ENCODE results near the gene SYT14.

The SYT14 gene

GRCh38 chr1:210117681-210118170 is 179.7 kb downstream of the SYT14 start:
- H3K27ac ChIP-seq: no peak overlapping the region

GRCh38 chr1:210123383-210123782 is 185.4 kb downstream of the SYT14 start:
- no peak for TF ChIP-seq CTCF (conservative IDR thresholded peaks at IDR 0.05)
- no peak overlapping the region for H3K27ac ChIP-seq

More at GRCh38 chr1:210117681-210118170, 179.7 kb downstream of the SYT14 start:
- no peak for TF ChIP-seq CTCF (conservative IDR thresholded peaks at IDR 0.05)

- H3K27ac ChIP-seq: no peak overlapping the region
- TF ChIP-seq CTCF (conservative IDR thresholded peaks at IDR 0.05): no peak
Measured at GRCh38 chr1:210123924-210124589, 186.0 kb downstream of the SYT14 start.

GRCh38 chr1:210124736-210125135 is 186.7 kb downstream of the SYT14 start:
- TF ChIP-seq CTCF (conservative IDR thresholded peaks at IDR 0.05): no peak
- H3K27ac ChIP-seq: no peak overlapping the region

- H3K27ac ChIP-seq: no peak overlapping the region
- no peak for TF ChIP-seq CTCF (conservative IDR thresholded peaks at IDR 0.05)
Measured at GRCh38 chr1:210125143-210125542, 187.1 kb downstream of the SYT14 start.

- no peak overlapping the region for H3K27ac ChIP-seq
- TF ChIP-seq CTCF (conservative IDR thresholded peaks at IDR 0.05): no peak
Measured at GRCh38 chr1:210129092-210129491, 191.1 kb downstream of the SYT14 start.

- no peak overlapping the region for H3K27ac ChIP-seq
- TF ChIP-seq CTCF (conservative IDR thresholded peaks at IDR 0.05): no peak
Measured at GRCh38 chr1:210129759-210130158, 191.7 kb downstream of the SYT14 start.
